Measurements from ENCODE around the gene EXOC3L1.

GRCh38 chr16:67179421-67180080 is 10.4 kb downstream of the EXOC3L1 start:
- TF ChIP-seq SPI1 (IDR thresholded peaks at IDR 0.05; ENCODE audit: low read depth, low read length) (no peak), POLR2A (IDR thresholded peaks at IDR 0.05; ENCODE audit: low read depth, low read length) (no peak), POLR2AphosphoS5 (IDR thresholded peaks at IDR 0.05; ENCODE audit: low read depth, low read length) (no peak), TAF1 (IDR thresholded peaks at IDR 0.05; ENCODE audit: low read depth, low read length) (no peak), POU2F2 (IDR thresholded peaks at IDR 0.05; ENCODE audit: low read depth, low read length) (no peak)
